GM19035 (cell line): ENCODE measurements around the gene KCNK16.
A peak's percentile ranks its signal among the peaks of the same experiment; 100 is the strongest.

Source experiments
- ATAC-seq: cut with Tn5 transposase; IDR thresholded peaks from one replicate; pipeline ENCODE4 v1.9.1; 2021; ENCODE audit not compliant: unreplicated experiment

KCNK16 gene

GRCh38 chr6:39322306-39322850 lies at the start of gene KCNK16:
Gene KCNK16, minus strand, starts transcription at chr6:39322702. Its CDS starts 162 bp downstream, at chr6:39322540.
- no peak for ATAC-seq

- no peak for ATAC-seq
Observed at GRCh38 chr6:39370390-39370789, 47.9 kb upstream of the KCNK16 start.

- ATAC-seq = no peak
Observed at GRCh38 chr6:39369987-39370386, 47.5 kb upstream of the KCNK16 start.

- no peak for ATAC-seq
Observed at GRCh38 chr6:39367700-39368099, 45.2 kb upstream of the KCNK16 start.

GRCh38 chr6:39366931-39367618 lies 44.6 kb upstream of the KCNK16 start:
- no peak for ATAC-seq

GRCh38 chr6:39365281-39366074 lies 43.0 kb upstream of the KCNK16 start:
- no peak for ATAC-seq

GRCh38 chr6:39363280-39363679 lies 40.8 kb upstream of the KCNK16 start:
- no peak for ATAC-seq

- no peak for ATAC-seq
Observed at GRCh38 chr6:39362487-39362865, 40.0 kb upstream of the KCNK16 start.

- peak; percentile 55 for ATAC-seq
Observed at GRCh38 chr6:39361657-39362486, 39.4 kb upstream of the KCNK16 start.

GRCh38 chr6:39360378-39360777 lies 37.9 kb upstream of the KCNK16 start:
- ATAC-seq = no peak

GRCh38 chr6:39357998-39358686 lies 35.6 kb upstream of the KCNK16 start:
- no peak for ATAC-seq

- ATAC-seq = no peak
Observed at GRCh38 chr6:39353698-39354315, 31.3 kb upstream of the KCNK16 start.

- no peak for ATAC-seq
Observed at GRCh38 chr6:39350723-39351505, 28.4 kb upstream of the KCNK16 start.

GRCh38 chr6:39348740-39349139 lies 26.2 kb upstream of the KCNK16 start:
- ATAC-seq = no peak

- no peak for ATAC-seq
Observed at GRCh38 chr6:39347906-39348585, 25.5 kb upstream of the KCNK16 start.

GRCh38 chr6:39347206-39347605 lies 24.7 kb upstream of the KCNK16 start:
- ATAC-seq = no peak

- ATAC-seq = no peak
Observed at GRCh38 chr6:39344821-39345280, 22.3 kb upstream of the KCNK16 start.

- ATAC-seq = no peak
Observed at GRCh38 chr6:39343396-39343870, 20.9 kb upstream of the KCNK16 start.
